Measurements from ENCODE around the gene DPYD. TPM values are rescaled to one million over a fixed set of nuclear protein-coding genes. Genes with fewer than 3 reads are reported as not detected.
A peak's percentile ranks its signal among the peaks of the same experiment; 100 is the strongest.

DPYD gene
- total RNA-seq (10 to 100 TPM; 31.7 to 45.9 (median 39.3) TPM), polyA plus RNA-seq (10 to 100 TPM; 17.2 to 23.9 TPM)
- long read RNA-seq, donor 1, full-length matches to known transcripts: 12 of 63 reads
- long read RNA-seq, donor 1, partial matches to known transcripts: 37 of 63 reads
- long read RNA-seq, donor 1, other reads (novel, unspliced or antisense): 14 of 63 reads
- long read RNA-seq, donor 2: 0 reads
- long read RNA-seq, donor 3, full-length matches to known transcripts: 66 of 98 reads
- long read RNA-seq, donor 3, partial matches to known transcripts: 14 of 98 reads
- long read RNA-seq, donor 3, other reads (novel, unspliced or antisense): 18 of 98 reads

GRCh38 chr1:97920832-97921571, at the start of gene DPYD:
Gene DPYD, minus strand, starts transcription at chr1:97921034. Its CDS starts 112 bp downstream, at chr1:97920922.
- 0% methylated on average over 36 to 50 of the region's 50 CpGs for WGBS, 3 donors
- Histone ChIP-seq H3K27me3 (no peaks in the 10 kb centered on the region), H3K4me3 (peak within 1 kb of the TSS; percentile 92), H3K36me3 (no peaks in the 10 kb centered on the region), H3K4me1 (ENCODE audit: insufficient read depth) (peaks cover 3% of the 10 kb centered on the region), H3K27ac (peak within 1 kb of the TSS; percentile 85 to 87), H3K9me3 (no peaks in the 10 kb centered on the region)
- peak; percentile 77 to 87 (median 82) for DNase-seq
- intact Hi-C loops (cut with DNase I): no loop called here
- no peak for TF ChIP-seq POLR2A (IDR thresholded peaks at IDR 0.05)
- TF ChIP-seq EP300 (IDR thresholded peaks at IDR 0.05): no peak
- TF ChIP-seq CTCF (IDR thresholded peaks at IDR 0.05): no peak

- TF ChIP-seq POLR2A (IDR thresholded peaks at IDR 0.05) (no peak), EP300 (IDR thresholded peaks at IDR 0.05) (no peak), CTCF (IDR thresholded peaks at IDR 0.05) (no peak)
- Histone ChIP-seq H3K27me3 (no peaks in the 10 kb centered on the region), H3K36me3 (no peaks in the 10 kb centered on the region), H3K4me3 (no peak overlapping the region), H3K4me1 (ENCODE audit: insufficient read depth) (no peaks in the 10 kb centered on the region), H3K27ac (no peak overlapping the region), H3K9me3 (no peaks in the 10 kb centered on the region)
- DNase-seq: no peak
- intact Hi-C loops (cut with DNase I): no loop called here
Measured at GRCh38 chr1:97960470-97960869, 39.6 kb upstream of the DPYD start.

GRCh38 chr1:97947695-97948094, 26.9 kb upstream of the DPYD start:
- no peak overlapping the region for H3K27ac ChIP-seq
- H3K9me3 ChIP-seq: no peaks in the 10 kb centered on the region
- H3K4me1 ChIP-seq (ENCODE audit: insufficient read depth): no peaks in the 10 kb centered on the region
- H3K36me3 ChIP-seq: no peaks in the 10 kb centered on the region
- no peak overlapping the region for H3K4me3 ChIP-seq
- TF ChIP-seq POLR2A (IDR thresholded peaks at IDR 0.05) (no peak), EP300 (IDR thresholded peaks at IDR 0.05) (no peak), CTCF (IDR thresholded peaks at IDR 0.05) (no peak)
- WGBS, 3 donors: 44 to 66% (median 47%) methylated on average over 3 of the region's 3 CpGs
- no peaks in the 10 kb centered on the region for H3K27me3 ChIP-seq
- no peak for DNase-seq
- intact Hi-C loops (cut with DNase I): no loop called here

- intact Hi-C loops (cut with DNase I): no loop called here
- TF ChIP-seq POLR2A (IDR thresholded peaks at IDR 0.05): no peak
- no peak for TF ChIP-seq CTCF (IDR thresholded peaks at IDR 0.05)
- no peak for TF ChIP-seq EP300 (IDR thresholded peaks at IDR 0.05)
- Histone ChIP-seq H3K27ac (no peak overlapping the region), H3K27me3 (no peaks in the 10 kb centered on the region), H3K4me3 (no peak overlapping the region), H3K36me3 (no peaks in the 10 kb centered on the region), H3K9me3 (no peaks in the 10 kb centered on the region), H3K4me1 (ENCODE audit: insufficient read depth) (no peaks in the 10 kb centered on the region)
- DNase-seq: no peak
- 66 to 69% (median 69%) methylated on average over 4 of the region's 4 CpGs for WGBS, 3 donors
Measured at GRCh38 chr1:97943354-97943753, 22.5 kb upstream of the DPYD start.

Data from ovary (tissue), 10 donors.